Measurements from ENCODE around the gene UGP2.
A peak's percentile ranks its signal among the peaks of the same experiment; 100 is the strongest.
"Not testable (repeated sequence)": the region's sequence is repeated elsewhere in the genome, so short reads cannot be mapped to it uniquely, and the experiment has no call there.

UGP2 gene

DNA sequence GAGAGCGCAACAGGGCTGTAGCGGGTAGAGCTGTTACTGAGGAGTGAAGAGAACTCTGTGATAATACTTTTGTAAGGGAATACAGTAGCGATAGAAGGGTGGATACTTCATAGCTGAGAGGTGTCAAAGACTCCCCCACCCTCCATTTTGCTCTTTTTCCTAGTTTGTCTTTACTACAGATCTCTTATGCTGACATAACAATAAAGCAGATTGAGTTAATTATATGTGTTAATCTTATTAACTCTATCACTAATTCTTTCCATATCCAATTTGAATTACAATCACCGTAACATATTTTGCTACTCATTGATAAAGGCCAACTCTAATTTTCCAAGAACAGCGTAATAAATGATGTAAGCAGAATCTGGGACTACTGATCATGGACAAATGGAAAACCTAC lies 57.1 kb downstream of the UGP2 start:
- no peak for DNase-seq

DNA sequence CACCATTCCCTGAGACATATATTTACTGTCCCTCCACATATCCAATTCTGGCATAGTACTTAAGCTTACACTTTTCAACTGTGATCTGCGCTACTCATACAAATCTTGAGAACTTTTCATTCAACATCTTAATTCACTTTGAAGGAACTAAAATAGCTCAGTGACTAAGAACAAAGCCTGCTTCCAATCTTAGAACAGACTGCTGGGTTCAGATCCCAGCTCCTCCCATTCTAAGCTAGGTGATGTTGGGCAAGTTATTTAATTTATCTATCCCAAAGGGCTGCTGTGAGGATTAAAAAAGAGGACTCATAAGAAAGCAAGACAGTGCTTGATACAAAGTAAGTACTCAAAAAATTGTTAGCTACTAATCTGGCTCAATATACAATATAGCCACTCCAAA lies 57.9 kb downstream of the UGP2 start:
- DNase-seq = no peak

GRCh38 chr2:63902149-63902548 lies 60.5 kb downstream of the UGP2 start:
- DNase-seq = no peak

DNA sequence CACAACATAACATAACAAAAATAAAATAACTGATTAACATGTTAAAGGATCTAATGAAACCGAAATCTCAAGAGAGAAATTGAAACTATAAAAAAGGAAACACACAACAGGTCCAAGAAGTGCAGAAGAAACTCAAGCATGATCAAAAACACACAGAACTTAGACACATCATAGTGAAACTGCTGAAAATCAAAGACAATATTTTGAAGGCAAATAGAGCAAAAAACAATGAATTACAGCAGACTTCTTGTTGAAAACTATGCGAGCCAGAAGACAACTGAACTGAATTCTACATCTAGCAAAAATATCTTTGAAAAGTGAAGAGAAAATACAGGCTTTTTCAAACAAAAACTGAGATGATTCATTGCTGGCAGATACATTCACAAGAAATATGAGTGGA lies 61.3 kb downstream of the UGP2 start:
- peak; percentile 24 for DNase-seq

GRCh38 chr2:63914311-63914710 lies 72.6 kb downstream of the UGP2 start:
- no peak for DNase-seq

- no peak for DNase-seq
These were observed 85.1 kb downstream of the UGP2 start for GRCh38 chr2:63926815-63927214.

DNA sequence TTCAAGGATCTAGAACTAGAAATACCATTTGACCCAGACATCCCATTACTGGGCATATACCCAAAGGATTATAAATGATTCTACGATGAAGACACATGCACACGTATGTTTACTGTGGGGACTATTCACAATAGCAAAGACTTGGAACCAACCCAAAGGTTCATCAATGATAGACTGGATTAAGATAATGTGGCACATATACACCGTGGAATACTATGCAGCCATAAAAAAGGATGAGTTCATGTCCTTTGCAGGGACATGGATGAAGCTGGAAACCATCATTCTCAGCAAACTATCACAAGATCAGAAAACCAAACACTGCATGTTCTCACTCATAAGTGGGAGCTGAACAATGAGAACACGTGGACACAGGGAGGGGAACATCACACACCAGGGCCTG lies 90.4 kb downstream of the UGP2 start:
- not testable (repeated sequence) for DNase-seq

Measured in hematopoietic multipotent progenitor cell treated with erythropoietin and hydrocortisone succinate and interleukin-3 and kit ligand, for 4 days (in vitro differentiated cells).